GM18508 (cell line): ENCODE results near the gene C1orf21.

Source experiments
- ATAC-seq: cut with Tn5 transposase; IDR thresholded peaks from one replicate; pipeline ENCODE4 v1.9.1; 2021; ENCODE audit warnings: moderate number of reproducible peaks; ENCODE audit not compliant: insufficient read depth, unreplicated experiment

The C1orf21 gene

GRCh38 chr1:184617433-184618029 is 230.7 kb downstream of the C1orf21 start:
- ATAC-seq: no peak

GRCh38 chr1:184618851-184619250 is 232.0 kb downstream of the C1orf21 start:
- ATAC-seq: no peak

- ATAC-seq: no peak
Measured at GRCh38 chr1:184620469-184620868, 233.6 kb downstream of the C1orf21 start.

DNA sequence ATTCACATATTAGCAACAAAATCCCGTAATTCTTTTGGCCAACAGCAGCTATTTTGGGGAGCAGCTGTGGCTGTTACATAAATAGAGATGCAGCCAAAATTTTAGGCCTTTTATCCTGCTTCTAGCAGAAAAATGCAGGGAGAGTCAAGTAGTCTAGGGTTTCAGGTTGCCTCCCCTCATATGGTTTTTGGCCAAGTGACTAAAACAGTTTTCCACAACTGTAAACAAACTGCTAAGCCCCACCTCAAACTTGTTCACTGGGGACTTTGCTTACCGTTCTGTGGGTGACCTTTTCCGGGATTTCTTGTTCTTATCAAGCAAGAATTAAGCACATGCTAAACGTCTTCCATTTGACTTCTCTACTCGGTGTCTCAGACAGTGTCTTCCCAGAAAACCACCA is 234.4 kb downstream of the C1orf21 start:
- ATAC-seq: no peak

GRCh38 chr1:184622136-184622823 is 235.5 kb downstream of the C1orf21 start:
- no peak for ATAC-seq

DNA sequence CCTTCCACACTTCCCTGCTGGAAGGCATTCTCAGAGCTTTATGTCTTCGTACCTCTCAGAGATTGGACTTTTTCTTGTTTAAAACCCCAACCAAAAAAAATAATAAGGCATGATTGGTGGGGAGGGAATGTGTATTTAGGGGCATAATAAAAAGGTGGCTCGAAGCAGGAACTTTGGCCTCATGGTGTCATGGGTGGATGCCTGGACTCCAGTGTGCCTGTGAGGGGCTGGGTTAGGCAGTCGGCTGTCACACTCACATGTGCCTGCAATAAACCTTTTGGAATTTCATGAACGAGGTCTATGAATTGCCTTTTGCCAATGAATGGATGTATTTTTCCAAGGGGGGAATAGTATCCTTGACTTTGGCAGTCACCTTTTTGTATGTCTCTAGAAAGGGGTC is 236.6 kb downstream of the C1orf21 start:
- ATAC-seq: no peak

DNA sequence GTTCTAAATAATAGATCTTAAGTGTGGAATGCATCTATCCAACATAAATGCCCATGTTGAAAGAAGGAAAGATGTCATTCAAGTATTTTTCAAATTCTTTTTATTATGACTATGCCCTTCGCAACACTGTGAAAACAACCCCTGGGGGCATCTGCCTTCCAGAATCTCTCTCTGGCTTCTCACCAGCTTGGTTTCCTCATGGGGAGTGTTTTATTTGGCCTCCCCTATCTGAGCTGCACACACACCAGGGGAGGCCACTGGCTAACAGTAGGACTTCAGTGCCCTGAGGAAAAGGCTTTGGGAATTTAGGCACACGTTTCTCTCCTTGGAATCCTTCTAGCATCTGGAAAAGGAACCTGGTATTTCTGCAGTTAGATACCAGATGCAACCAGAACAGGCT is 237.2 kb downstream of the C1orf21 start:
- no peak for ATAC-seq

DNA sequence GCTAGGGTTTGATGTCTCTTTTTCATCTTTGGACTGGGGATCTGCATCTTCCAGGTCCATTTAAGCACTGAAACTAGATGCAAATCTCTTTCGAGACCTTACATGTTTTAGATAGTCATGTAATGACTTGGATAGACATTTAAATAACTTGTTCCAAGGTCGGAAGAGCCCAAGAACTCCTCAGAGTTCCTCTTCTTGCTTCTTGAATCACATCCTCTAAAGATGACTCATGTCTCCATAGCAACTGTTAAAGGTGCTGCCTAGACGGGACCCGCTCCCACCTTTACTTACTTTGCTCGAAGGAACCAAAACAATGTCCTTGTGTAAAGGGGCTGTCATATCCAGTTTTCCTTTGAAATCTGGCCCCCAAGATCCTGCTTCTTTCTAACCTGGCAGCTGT is 237.8 kb downstream of the C1orf21 start:
- ATAC-seq: no peak

GRCh38 chr1:184625271-184625670 is 238.4 kb downstream of the C1orf21 start:
- ATAC-seq: no peak

DNA sequence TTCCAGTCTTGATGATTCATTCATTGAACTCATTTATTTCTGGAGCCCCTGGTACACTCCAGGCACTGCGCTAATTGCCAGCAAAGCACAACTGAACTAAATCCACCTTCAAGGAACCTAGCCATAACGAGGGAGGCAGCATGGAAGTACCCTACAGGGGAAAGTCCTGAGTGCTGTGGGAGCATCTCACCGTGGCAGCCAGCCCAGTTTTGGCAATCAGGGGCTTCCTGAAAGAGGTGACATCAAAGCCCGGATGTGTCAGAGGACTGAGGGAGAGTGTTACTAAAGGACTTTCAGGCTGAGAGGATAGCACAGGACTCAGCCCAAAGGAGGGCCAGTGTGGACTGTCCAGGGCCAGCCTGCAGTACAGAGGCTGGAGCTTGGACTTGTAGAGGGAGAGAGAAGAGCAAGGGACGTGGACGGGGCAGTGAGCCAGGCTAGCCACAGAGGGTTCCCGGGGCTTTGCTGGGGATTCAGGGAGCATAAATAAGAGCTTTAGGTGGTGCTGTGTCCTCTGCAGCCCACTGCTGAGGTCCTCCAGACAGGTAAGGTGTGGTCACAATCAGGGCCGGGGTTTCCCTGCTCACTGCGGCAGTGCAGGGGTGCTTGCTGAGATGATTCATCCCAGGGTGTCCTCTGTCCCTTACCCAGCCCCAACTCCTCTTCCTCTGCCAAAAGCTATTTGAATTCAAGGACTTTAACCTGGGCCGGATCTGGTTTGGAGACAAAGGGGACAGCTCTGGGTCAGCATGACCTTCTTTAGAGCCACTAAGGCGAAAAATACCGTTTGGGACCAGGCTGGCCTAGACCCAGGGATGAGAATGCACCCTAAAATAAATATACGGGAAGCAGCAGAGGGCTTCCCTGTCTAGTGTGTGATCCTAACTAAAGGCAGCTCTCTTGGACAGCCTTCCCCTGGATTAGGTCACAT is 239.5 kb downstream of the C1orf21 start:
- no peak for ATAC-seq

DNA sequence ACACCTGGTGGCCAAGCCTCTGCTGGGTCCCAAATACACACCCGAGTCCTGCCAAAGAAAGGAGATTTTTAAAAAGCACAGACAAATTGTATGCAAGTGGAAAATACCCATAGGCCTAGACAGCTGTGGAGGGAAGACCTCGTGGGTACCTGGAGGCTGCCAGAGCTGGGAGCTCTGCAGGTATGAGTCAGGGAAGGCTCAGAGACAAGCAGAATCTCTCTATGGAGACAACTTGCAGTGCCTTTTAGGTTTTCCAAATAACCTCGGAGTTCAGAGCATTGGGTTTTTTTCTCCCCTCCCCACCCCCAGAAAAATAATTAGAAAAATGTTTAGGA is 240.1 kb downstream of the C1orf21 start:
- ATAC-seq: no peak

GRCh38 chr1:184629266-184629665 is 242.4 kb downstream of the C1orf21 start:
- no peak for ATAC-seq

GRCh38 chr1:184630679-184631060 is 243.8 kb downstream of the C1orf21 start:
- ATAC-seq: no peak

- ATAC-seq: no peak
Measured at GRCh38 chr1:184632415-184633175, 245.8 kb downstream of the C1orf21 start.

- ATAC-seq: no peak
Measured at GRCh38 chr1:184633785-184634184, 247.0 kb downstream of the C1orf21 start.

- no peak for ATAC-seq
Measured at GRCh38 chr1:184634296-184634695, 247.5 kb downstream of the C1orf21 start.

DNA sequence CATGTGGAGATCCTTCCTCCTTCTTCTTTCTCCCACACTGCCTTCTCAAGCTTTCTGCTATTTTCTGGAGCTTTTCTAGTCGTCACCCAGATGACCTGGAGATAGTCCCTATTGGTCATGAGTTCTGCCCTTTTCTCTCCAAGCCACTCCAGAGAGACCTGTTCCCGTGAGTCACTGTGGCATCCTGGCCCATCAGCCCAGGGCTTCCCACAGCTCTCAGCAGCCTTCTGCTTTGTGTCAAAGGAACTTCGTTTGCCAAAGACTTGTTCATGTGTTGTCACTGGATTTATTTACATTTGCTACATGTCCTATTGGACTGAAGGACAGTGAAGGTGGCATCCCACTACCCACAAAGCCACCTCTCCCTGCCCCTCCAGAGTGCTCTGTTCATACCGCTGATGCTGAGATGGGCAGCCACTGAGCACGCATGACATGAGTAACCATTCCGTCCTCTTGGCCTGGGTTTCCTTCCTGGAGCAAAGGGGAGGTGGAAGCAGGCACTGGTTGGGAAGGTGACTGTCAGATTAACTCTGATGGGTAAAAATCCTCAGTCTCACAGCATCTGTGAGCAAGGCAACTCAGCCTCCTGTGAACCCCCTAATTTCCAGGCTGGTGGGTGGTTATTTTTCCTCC is 248.6 kb downstream of the C1orf21 start:
- no peak for ATAC-seq

DNA sequence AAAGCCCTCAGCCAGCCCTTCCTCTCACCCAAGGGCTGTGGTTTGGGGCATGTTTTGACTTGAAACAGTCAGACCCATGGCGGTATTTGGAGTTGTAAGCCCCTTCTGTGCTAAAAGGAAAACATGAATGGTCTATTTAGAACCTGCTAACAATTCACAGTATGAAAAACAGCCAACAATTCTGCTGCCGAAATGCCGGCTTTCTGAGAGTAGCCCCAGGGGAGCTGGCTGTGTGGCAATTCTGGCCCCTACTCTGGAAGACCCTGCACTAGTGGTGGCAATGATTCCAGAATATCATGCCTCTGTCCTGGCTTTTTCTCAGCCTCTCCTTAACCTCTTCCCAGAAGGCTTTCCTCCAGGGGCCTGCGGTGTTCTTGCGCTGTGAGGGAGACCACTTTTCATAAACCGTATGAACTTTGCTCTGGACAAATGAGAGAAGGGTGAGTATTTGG is 249.2 kb downstream of the C1orf21 start:
- no peak for ATAC-seq

- no peak for ATAC-seq
Measured at GRCh38 chr1:184637664-184638240, 250.9 kb downstream of the C1orf21 start.

- no peak for ATAC-seq
Measured at GRCh38 chr1:184639205-184639604, 252.4 kb downstream of the C1orf21 start.
